ENCODE data around the gene IL36G.

DNA sequence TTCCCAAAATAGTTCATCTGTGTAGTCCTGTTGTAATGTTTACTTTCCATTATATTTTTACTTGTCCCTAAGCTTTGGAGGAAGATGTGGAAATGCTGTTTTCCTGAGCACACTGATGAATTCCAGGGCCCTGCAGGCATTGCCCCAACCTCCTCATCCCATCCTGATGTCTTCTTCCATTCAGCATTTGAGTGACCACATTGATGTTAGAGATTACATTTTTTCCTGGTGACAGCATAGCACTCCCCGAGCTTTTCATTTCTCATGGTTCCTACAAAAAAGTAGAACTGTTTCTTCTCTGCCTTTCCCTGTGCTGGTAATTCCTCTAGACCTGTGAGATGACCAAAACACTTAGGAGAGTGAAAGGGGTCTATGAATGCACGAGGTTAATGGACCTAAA, 32.3 kb downstream of the IL36G start:
- TF ChIP-seq, protein P1, sequence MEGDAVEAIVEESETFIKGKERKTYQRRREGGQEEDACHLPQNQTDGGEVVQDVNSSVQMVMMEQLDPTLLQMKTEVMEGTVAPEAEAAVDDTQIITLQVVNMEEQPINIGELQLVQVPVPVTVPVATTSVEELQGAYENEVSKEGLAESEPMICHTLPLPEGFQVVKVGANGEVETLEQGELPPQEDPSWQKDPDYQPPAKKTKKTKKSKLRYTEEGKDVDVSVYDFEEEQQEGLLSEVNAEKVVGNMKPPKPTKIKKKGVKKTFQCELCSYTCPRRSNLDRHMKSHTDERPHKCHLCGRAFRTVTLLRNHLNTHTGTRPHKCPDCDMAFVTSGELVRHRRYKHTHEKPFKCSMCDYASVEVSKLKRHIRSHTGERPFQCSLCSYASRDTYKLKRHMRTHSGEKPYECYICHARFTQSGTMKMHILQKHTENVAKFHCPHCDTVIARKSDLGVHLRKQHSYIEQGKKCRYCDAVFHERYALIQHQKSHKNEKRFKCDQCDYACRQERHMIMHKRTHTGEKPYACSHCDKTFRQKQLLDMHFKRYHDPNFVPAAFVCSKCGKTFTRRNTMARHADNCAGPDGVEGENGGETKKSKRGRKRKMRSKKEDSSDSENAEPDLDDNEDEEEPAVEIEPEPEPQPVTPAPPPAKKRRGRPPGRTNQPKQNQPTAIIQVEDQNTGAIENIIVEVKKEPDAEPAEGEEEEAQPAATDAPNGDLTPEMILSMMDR (IDR thresholded peaks at IDR 0.05) = no peak
- no peak for TF ChIP-seq EP300 (IDR thresholded peaks at IDR 0.05)
- no peak for TF ChIP-seq POLR2AphosphoS5 (IDR thresholded peaks at IDR 0.05)
- no peak for TF ChIP-seq POLR2A (IDR thresholded peaks at IDR 0.05; ENCODE audit: low read depth)
